Small intestine (tissue), 7 donors: Measurements from ENCODE around the gene PLCH2. TPM values are rescaled to one million over a fixed set of nuclear protein-coding genes. Genes with fewer than 3 reads are reported as not detected.

Experiments used
- DNase-seq, 2 donors: peaks; one replicate each; pipeline versions ENCODE4 v3.0.0 to v3.0.0-alpha.2; 2013
- FAIRE-seq: peaks from 2 replicates; lab custom pipeline; 2012; peaks lifted over from hg19 to GRCh38; lab: Jason Lieb, UNC
- H3K27ac ChIP-seq, 3 donors: one replicate each; pipeline ENCODE4 v1.5.1; 2013; ENCODE audit warnings: low read length in 2 of 3, mild to moderate bottlenecking in 2 of 3, control low read depth in 1 of 3, inconsistent platforms in 1 of 3, low read depth in 1 of 3, moderate library complexity in 1 of 3
- H3K27me3 ChIP-seq, 3 donors: one replicate each; pipeline ENCODE4 v1.6.1; 2013; ENCODE audit warnings: low read length in 3 of 3, inconsistent platforms in 1 of 3; ENCODE audit not compliant: control insufficient read depth in 3 of 3, insufficient read depth in 3 of 3
- H3K36me3 ChIP-seq, 3 donors: one replicate each; pipeline ENCODE4 v1.6.1; 2013; ENCODE audit warnings: low read length in 3 of 3, inconsistent platforms in 1 of 3, low read depth in 1 of 3, mild to moderate bottlenecking in 1 of 3, moderate library complexity in 1 of 3; ENCODE audit not compliant: control insufficient read depth in 3 of 3, insufficient read depth in 2 of 3
- H3K4me1 ChIP-seq, 3 donors: one replicate each; pipeline ENCODE4 v1.6.1; 2013; ENCODE audit warnings: low read length in 2 of 3, inconsistent platforms in 1 of 3, low read depth in 1 of 3, mild to moderate bottlenecking in 1 of 3, moderate library complexity in 1 of 3; ENCODE audit not compliant: control insufficient read depth in 3 of 3, insufficient read depth in 2 of 3
- H3K4me3 ChIP-seq, 3 donors: one replicate each; pipeline ENCODE4 v1.5.1; 2013; ENCODE audit warnings: low read length in 3 of 3, control low read depth in 1 of 3, inconsistent platforms in 1 of 3, low read depth in 1 of 3, mild to moderate bottlenecking in 1 of 3, moderate library complexity in 1 of 3
- H3K9me3 ChIP-seq, 2 donors: one replicate each; pipeline ENCODE4 v1.6.1; 2013; ENCODE audit warnings: low read depth in 1 of 2, low read length in 1 of 2; ENCODE audit not compliant: control insufficient read depth in 2 of 2, insufficient read depth in 1 of 2
- WGBS, 3 donors: extraction: QIAGEN DNeasy Blood & Tissue Kit; methylation state at CpG; one replicate each; pipeline ENCODE4 v1.1.7; 2013; 5-methylcytosine and 5-hydroxymethylcytosine counted together
- polyA plus RNA-seq, 4 donors: library from polyadenylated mRNA; stranded (reverse) in 3 of 4; unstranded in 1 of 4; fragments of 200-250 nt in 3 of 4; fragments of 120-200 nt in 1 of 4; gene quantifications; one replicate each; pipeline versions ENCODE4 v1.2.1 to v1.2.3, GENCODE V29; 2013
- donor health status: healthy with polysubstance abuse.
- donor health status: control.
- donor health status: control.
- donor health status: Bipolar disorder and iron deficiency.
- donor health status: healthy.

The PLCH2 gene
- polyA plus RNA-seq, 4 donors, result 0.22 to 7.1 (median 1.1) TPM

DNA sequence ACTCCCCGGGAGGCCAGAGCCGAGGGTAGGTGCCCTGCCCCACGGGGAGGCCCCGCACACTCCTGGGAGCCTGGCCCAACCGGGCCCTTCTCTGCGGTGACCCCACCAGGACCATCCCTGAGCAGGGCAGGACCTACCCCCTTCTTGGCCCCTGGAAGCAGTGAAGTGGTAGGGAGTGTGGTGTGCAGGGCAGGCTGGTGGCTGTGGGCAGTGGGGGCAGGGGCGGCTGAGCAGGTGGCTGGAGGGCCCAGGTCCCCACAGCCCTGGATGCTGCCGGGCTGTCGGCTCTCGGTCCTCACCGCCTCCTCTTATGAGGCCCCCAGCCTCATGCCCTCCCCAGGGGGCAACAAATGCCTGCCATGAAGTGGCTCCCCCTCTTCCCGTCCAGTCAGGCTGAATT, 19.5 kb downstream of the PLCH2 start:
- no peak overlapping the region for H3K4me3 ChIP-seq
- peaks cover 0 to 9% (median 0%) of the 10 kb centered on the region in 3 donors for H3K4me1 ChIP-seq
- 83 to 92% (median 88%) methylated on average over 7 to 12 of the region's 12 CpGs for WGBS, 3 donors
- FAIRE-seq (no peak), DNase-seq (no peak)
- no peaks in the 10 kb centered on the region for H3K27me3 ChIP-seq
- H3K9me3 ChIP-seq, result no peaks in the 10 kb centered on the region
- H3K27ac ChIP-seq, result no peak overlapping the region
- H3K36me3 ChIP-seq, result peaks cover 0 to 3% (median 0%) of the 10 kb centered on the region in 3 donors

DNA sequence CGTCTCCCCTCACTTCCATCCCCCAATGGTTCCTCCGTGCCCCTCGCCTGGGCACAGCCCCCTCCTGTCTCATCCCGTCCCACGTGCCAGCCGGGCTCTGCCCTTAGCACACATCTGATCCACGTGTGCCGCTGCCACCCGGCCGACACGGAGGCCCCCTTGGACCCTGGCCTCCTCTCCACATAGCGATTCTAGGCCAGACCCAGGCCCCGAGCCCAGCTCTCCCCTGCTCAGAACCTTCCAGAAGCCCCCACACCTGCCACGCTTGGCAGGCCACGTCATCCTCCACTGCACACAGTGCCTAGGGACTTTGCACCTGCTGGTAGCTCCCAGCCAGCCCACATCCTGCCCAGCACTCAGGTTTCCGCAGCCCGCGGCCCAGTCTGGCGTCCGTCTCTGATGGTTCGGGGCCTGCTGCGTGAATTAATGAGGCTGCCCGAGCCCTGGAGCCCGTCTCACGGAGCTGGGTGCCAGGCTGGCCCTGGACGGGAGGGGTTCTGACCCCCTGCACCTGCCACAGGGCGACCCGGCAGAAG, 20.1 kb downstream of the PLCH2 start:
- Histone ChIP-seq H3K4me1 (peaks cover 0 to 9% (median 0%) of the 10 kb centered on the region in 3 donors), H3K27me3 (peaks cover 0 to 1% (median 0%) of the 10 kb centered on the region in 3 donors), H3K36me3 (peaks cover 0 to 3% (median 0%) of the 10 kb centered on the region in 3 donors), H3K9me3 (no peaks in the 10 kb centered on the region), H3K27ac (no peak overlapping the region), H3K4me3 (no peak overlapping the region)
- WGBS, 3 donors, result 62 to 79% (median 63%) methylated on average over 28 of the region's 28 CpGs
- DNase-seq, result peak in 1 of 2 donors; percentile 17
- FAIRE-seq, result no peak

DNA sequence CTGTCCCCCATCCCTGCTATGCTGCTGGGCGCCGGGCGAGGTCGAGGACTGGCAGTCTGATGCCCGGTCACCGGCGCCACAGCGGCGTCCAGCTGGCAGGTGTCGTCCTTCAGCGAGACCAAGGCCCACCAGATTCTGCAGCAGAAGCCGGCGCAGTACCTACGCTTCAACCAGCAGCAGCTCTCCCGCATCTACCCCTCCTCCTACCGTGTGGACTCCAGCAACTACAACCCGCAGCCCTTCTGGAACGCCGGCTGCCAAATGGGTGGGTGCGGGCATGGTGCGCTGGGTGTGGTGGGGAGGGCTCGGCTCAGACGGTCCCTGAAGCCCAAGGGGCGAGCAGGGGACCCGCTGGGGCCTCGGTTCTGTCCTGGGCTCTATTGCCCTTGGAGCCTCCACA, 20.7 kb downstream of the PLCH2 start:
- Histone ChIP-seq H3K4me3 (no peak overlapping the region), H3K36me3 (peaks cover 0 to 3% (median 0%) of the 10 kb centered on the region in 3 donors), H3K27ac (no peak overlapping the region), H3K4me1 (peaks cover 0 to 9% (median 0%) of the 10 kb centered on the region in 3 donors), H3K27me3 (peaks cover 0 to 4% (median 0%) of the 10 kb centered on the region in 3 donors), H3K9me3 (no peaks in the 10 kb centered on the region)
- DNase-seq, result no peak
- WGBS, 3 donors, result 74 to 89% (median 81%) methylated on average over 24 to 26 of the region's 26 CpGs
- FAIRE-seq, result no peak

DNA sequence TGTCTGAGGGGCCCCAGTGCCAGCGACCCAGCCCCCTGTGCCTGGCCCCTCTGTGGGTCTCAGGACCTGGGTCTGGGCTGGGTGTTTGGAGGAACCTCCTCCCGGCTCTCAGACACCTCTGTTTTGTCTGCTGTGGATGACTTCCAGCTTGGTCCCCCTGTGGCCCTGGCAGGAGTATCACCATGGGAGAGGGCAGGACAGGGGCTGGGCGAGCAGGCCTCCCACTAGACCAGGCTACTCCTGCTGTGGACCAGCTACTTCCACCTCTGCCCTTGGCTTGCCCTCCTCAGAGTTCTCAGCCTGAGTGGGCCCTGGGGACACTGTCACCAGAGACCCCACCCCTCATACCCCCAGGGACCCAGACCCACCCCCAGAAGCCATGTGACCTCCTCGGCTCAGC, 21.8 kb downstream of the PLCH2 start:
- no peak overlapping the region for H3K27ac ChIP-seq
- no peak for FAIRE-seq
- peaks cover 0 to 7% (median 0%) of the 10 kb centered on the region in 3 donors for H3K27me3 ChIP-seq
- H3K36me3 ChIP-seq, result no peaks in the 10 kb centered on the region
- WGBS, 3 donors, result 24 to 52% (median 39%) methylated on average over 2 to 4 of the region's 4 CpGs
- peaks cover 0 to 9% (median 0%) of the 10 kb centered on the region in 3 donors for H3K4me1 ChIP-seq
- H3K4me3 ChIP-seq, result no peak overlapping the region
- DNase-seq, result no peak
- H3K9me3 ChIP-seq, result no peaks in the 10 kb centered on the region

DNA sequence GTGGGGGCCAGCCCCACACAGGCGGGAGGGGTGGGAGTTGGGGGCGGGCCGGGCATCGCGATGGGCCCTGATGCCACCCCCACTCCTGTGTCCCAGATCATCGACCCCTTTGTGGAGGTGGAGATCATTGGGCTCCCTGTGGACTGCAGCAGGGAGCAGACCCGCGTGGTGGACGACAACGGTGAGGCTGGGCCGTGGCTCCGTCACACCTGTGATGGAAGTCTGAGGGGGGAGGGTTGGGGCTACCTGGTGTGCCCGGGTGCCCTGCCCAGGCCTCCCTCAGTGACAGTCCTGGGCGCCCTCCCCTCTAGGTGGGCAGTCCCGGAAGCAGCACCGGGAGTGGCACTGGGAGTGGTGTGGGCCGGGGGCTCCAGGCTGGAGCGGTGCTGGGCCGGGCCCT, 22.6 kb downstream of the PLCH2 start:
- no peak overlapping the region for H3K27ac ChIP-seq
- peaks cover 0 to 14% (median 0%) of the 10 kb centered on the region in 3 donors for H3K27me3 ChIP-seq
- H3K4me1 ChIP-seq, result peaks cover 0 to 9% (median 0%) of the 10 kb centered on the region in 3 donors
- 51 to 77% (median 58%) methylated on average over 19 of the region's 19 CpGs for WGBS, 3 donors
- no peaks in the 10 kb centered on the region for H3K9me3 ChIP-seq
- no peak overlapping the region for H3K4me3 ChIP-seq
- no peak for FAIRE-seq
- no peaks in the 10 kb centered on the region for H3K36me3 ChIP-seq
- no peak for DNase-seq

DNA sequence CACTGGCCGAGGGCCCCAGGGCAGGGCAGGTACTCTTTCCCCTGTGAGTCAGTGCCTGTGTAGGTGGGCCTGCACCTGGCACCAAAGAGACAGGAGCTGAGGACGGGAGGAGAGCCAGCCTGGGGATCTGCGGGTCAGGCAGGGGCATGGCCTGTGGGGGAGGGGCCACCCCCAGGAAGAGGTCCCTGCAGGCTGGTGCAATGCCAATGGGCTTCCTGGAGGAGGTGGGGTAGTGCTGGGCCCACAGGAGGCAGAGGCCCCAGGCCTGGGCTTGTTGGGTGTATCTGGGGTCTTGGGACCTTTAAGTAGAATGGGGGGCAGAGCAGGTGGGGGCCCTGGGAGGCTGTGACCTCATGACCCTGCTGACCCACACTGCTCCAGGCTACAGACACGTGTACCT, 23.2 kb downstream of the PLCH2 start:
- no peak for FAIRE-seq
- no peaks in the 10 kb centered on the region for H3K36me3 ChIP-seq
- WGBS, 3 donors, result 14 to 54% (median 21%) methylated on average over 3 to 4 of the region's 4 CpGs
- DNase-seq, result no peak
- H3K9me3 ChIP-seq, result no peaks in the 10 kb centered on the region
- H3K4me3 ChIP-seq, result no peak overlapping the region
- peaks cover 0 to 6% (median 0%) of the 10 kb centered on the region in 3 donors for H3K4me1 ChIP-seq
- H3K27me3 ChIP-seq, result peaks cover 0 to 19% (median 0%) of the 10 kb centered on the region in 3 donors
- H3K27ac ChIP-seq, result no peak overlapping the region

DNA sequence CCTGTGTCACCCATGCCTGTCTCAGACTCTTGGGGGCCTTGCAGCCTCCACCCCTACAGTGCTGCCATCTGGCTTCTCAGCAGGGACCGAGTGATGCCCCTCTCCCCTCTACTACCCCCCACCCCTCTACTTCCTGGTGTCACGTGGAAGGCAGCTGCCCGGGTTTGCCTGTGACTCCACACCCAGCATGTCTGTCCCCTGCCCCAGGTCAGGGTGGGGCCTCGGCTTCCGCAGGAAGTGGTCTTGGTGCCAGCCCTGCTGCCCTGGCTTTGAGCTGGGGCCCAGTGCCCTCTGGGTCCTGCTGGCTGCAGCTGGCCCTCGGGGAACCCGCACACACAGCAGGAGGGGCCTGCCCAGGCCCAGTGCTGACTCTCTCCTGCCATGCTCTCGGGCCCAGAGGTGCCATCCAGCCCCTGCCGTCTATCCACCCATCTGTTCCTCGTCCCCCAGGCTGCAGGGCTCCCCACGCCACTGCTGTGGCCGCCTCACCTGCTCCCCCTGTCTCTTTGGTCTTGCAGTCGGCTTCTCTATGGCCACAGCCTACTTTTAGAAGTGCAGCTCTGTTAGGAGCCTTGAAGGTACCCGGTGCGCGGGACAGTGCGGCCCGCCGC, 24.0 kb downstream of the PLCH2 start:
- WGBS, 3 donors, result 49 to 55% (median 52%) methylated on average over 19 of the region's 19 CpGs
- Histone ChIP-seq H3K4me3 (no peak overlapping the region), H3K27me3 (peaks cover 0 to 27% (median 2%) of the 10 kb centered on the region in 3 donors), H3K4me1 (no peaks in the 10 kb centered on the region), H3K27ac (no peak overlapping the region), H3K9me3 (no peaks in the 10 kb centered on the region), H3K36me3 (no peaks in the 10 kb centered on the region)
- no peak for FAIRE-seq
- no peak for DNase-seq

DNA sequence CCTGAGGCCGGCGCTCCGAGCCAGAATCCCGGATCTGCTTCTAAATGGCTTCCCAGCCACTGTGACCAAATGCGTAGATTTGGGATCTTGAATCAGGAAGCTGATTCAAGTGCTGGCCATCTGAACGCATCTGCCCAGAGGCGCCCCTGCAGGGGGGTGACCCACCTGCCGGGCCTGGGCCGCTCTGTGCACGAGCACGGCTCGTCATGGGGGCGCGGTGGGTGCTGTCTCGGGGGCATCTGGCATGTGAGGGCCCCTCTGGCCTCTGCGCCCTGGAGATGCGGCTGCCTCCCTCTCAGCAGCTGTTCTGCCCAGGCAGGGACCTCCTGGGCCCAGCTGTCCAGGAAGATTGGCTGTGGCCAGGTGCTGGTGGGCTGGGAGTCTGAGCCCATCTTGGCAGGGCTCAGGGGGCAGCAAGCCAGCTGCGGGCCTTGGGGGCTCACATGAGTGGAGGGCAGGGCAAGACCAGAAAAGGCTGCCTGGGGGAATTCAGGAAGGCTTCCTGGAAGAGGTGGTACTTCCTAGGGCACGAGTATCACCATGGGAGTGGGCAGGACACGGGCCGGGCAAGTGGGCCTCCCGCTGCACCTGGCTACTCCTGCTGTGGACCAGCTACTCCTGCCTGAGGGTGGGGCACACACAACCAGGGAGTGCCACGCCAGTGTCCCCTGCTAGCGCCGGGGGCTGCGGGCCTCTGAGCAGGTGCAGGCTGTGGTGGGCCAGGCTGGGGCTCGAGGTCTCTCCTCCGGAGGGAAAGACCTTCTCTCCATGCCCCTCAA, 25.1 kb downstream of the PLCH2 start:
- peaks cover 0 to 28% (median 2%) of the 10 kb centered on the region in 3 donors for H3K27me3 ChIP-seq
- no peak overlapping the region for H3K27ac ChIP-seq
- H3K4me3 ChIP-seq, result no peak overlapping the region
- DNase-seq (no peak), FAIRE-seq (no peak)
- no peaks in the 10 kb centered on the region for H3K9me3 ChIP-seq
- 63 to 70% (median 67%) methylated on average over 27 to 28 of the region's 28 CpGs for WGBS, 3 donors
- H3K4me1 ChIP-seq, result no peaks in the 10 kb centered on the region
- no peaks in the 10 kb centered on the region for H3K36me3 ChIP-seq
